ENCODE data around the gene DNA2.

Gene DNA2

GRCh38 chr10:68446179-68446578 is 25.6 kb downstream of the DNA2 start:
- no peak for DNase-seq

DNA sequence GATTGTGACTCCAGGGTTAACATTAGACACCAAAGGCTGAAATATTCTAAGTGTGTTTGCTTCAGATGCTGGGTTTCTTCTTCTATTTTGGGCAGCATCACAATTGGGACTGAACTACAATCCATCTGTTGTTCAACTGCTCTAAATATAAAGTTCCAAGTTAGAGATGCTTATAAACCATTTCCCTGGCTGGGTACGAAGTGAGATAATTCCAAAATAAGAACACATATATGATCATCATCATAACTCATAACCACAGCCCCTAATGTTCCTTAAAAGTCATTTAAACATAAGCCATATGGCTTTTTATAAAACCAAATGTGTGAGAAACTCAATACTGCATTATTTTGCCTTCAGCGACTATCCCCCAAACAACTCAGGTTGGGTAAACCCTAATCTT is 28.8 kb downstream of the DNA2 start:
- DNase-seq, result no peak

DNA sequence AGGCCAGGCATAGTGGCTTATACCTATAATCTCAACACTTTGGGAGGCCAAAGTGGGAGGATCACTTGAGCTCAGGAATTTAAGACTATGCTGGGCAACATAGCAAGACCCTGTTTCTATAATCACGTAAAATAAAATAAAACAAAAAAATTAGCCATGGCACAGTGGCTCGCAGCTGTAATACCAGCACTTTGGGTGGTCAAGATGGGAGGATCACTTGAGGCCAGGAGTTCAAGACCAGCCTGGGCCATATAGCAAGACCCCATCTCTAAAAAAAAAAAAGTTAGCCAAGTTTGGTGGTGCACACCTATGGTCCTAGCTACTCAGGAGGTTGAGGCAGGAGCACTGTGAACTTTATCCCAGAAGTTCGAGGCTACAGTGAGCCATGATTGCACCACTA is 30.9 kb downstream of the DNA2 start:
- no peak for DNase-seq

DNA sequence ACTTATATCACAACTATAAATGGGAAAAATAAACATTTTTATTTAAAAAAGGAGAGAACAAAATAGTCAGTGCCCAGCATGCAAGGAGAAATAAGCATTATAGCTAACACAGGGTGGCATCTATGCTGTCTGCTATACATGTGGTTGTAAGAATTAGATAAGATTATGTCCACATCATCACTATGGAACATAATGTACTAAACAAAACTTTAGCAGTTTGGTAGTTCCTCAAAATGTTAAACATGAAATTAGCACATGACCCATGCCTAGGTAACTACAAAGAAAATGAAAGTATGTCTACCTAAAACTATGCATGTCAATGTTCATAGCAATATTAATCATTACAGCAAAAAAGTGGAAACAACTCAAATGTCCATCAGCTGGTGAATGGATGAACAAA is 36.0 kb downstream of the DNA2 start:
- DNase-seq, result no peak

GRCh38 chr10:68434657-68435056 is 37.1 kb downstream of the DNA2 start:
- DNase-seq, result no peak

GRCh38 chr10:68428396-68429104 is 43.2 kb downstream of the DNA2 start:
- no peak for DNase-seq

GRCh38 chr10:68424454-68425014 is 47.2 kb downstream of the DNA2 start:
- no peak for DNase-seq

DNA sequence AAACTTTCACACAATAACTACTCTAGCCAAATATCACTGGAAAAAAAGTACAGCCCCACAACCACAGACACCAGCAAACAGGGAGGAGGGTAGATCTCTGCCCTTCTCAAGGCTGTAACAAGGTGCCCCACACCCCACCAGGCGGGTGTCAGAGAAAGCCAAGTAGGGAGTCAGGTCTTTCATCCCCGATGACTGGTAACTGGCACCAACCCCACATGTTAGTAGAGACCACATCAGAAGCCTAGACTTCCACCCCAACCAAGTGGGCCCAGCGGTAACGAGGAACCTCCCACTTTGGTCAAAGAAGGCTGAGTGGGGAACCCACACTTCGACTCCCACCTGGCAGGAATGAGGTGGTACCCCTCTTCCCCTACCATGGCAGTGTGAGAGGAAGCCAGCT is 48.3 kb downstream of the DNA2 start:
- DNase-seq, result no peak

- no peak for DNase-seq
Observed at GRCh38 chr10:68419376-68419775, 52.4 kb downstream of the DNA2 start.

GRCh38 chr10:68408898-68409518 is 62.8 kb downstream of the DNA2 start:
- no peak for DNase-seq

DNA sequence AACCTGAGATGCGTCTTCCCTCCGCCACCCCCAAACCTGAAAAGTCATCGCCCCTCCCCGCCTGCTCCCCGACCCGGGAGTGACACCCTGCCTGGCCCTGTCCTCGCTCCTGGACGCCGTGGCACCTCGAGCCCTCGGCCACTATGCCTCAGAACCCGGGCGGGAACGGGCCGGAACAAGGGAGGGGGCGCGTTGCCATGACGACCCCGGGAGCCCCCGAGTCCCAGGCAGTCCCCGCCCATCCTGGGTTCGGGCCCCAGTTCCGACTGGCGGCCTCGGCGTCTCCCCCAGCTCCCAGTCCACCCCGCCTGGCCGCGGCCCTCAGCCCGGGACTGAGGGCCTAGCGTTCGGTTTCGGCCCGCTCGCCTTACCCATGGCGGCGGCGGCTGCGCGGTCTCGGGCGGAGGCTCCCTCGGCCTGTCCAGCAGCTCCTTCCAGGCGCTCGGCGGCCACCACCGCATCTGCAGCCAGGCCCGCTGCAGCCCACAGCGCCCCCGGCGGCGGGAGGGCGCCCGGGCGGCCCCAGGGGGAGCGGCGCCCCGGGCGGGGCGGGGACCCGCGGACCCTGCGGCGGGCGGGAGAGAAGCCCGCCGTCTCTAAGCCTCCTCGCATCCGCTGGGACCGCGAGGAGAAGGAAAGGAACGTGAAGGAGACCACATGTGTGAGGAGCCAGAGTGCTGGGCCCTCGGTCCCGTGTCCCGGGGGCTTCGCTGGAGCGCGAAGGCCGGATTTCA is 64.8 kb downstream of the DNA2 start, which contains the start of gene RUFY2:
RUFY2 (minus strand) TSS at position 463 of the 734 bp plus-strand sequence; CDS start at position 375, 88 bp downstream.
- peak in 55 of 56 donors; percentile 13 to 92 (median 76) for DNase-seq

DNA sequence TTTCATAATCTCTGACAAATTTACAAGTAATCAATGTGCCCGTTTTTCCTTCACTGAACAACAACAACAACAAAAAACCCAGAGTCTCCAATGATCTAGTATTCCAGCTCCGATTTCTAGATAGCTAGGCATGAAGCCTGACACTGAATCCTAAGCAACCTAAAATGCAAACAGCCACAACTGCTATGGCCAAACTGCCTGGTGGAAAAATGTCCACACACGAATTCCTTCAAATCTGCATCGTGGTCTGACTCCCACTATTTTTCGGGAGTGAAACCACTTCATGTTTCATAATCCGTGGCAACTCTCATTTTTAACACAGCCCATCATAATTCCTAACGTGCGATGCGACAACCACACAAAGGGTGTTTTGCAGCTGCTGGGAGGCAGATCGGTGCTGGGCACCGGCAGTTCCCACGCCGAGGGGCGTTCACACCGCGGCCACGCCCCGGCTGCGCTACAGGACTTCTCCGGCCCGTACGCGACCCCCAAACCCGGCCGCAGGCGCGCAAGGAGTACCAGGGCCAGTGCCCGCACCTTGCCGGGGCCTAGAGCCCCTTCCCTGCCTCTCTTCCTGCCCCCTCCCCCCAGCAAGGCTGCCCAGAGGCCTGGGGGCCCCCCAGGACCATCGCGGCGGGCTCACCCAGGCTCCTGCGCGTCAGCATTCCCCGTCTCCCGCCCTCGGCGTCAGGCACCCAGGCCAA is 65.5 kb downstream of the DNA2 start:
- peak in 42 of 56 donors; percentile 5 to 80 (median 50) for DNase-seq

GRCh38 chr10:68403701-68404100 is 68.1 kb downstream of the DNA2 start:
- DNase-seq, result no peak

DNA sequence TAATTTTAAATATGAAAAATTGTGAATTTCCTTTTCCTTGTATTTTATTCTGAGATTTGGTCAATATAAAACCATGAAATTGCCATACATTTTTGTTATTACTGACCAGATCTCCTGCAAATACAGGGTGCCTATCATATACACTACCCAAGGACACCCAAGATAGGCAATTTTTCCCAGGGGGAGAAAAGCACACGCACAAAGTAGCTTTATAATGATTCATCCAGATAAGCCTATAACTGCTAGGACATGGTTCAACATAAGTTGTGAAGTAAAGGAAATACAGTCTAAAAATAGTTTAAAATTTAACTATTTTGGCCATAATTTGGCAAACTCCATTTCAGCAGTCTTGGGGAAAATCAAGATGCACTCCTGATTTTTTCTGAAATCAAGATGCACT is 69.5 kb downstream of the DNA2 start:
- DNase-seq, result no peak

- DNase-seq, result no peak
Observed at GRCh38 chr10:68397005-68397404, 74.8 kb downstream of the DNA2 start.

GRCh38 chr10:68385740-68386139 is 86.0 kb downstream of the DNA2 start:
- DNase-seq, result no peak

DNA sequence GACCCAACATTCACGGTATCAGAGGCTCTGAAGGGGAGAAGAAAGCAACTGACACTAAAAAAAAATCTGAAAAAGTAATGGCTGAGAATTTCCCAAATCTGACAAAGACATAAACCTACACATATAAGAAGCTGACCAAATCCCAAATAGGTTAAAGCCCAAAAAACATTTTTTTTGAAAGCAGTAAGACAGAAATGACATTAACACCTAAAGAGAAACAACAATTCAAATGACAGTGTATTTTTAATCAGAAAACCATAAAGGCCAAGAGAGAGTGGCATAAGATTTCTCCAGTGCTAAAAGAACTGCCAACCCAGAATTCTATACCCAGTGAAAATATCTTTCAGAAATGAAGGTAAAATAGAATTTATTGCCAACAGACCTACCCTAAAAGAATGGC is 100.2 kb downstream of the DNA2 start:
- DNase-seq, result no peak

DNA sequence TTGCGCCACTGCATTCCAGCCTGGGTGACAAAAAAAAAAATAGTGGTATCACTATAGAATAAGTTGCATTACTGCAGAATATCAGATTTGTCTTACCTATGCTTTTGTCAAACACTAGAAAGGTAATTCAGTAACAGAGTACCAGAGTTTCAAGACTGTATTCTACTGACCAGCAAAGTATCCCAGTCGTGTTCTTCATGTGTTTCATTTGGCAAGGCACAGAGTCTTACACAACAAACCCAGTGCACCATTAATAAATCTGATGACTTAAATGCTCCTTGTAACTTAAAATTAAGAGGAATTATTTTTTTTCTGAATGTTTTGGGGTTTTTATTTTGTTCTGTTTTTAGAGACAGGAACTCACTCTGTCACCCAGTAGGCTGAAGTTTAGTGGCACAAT is 104.7 kb downstream of the DNA2 start:
- no peak for DNase-seq

DNA sequence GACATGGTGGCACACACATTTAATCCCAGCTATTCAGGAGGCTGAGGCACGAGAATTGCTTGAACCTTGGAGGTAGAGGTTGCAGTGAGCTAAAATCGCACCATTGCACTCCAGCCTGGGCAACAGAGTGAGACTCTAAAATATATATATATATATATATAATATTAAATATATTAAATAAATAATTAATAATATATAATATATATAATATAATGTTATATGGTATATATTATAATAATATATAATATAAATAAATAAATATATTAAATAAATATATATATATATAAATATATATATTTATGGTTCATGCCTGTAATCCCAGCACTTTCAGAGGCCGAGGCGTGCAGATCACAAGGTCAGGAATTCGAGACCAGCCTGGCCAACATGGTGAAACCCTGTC is 105.2 kb downstream of the DNA2 start:
- no peak for DNase-seq

DNA sequence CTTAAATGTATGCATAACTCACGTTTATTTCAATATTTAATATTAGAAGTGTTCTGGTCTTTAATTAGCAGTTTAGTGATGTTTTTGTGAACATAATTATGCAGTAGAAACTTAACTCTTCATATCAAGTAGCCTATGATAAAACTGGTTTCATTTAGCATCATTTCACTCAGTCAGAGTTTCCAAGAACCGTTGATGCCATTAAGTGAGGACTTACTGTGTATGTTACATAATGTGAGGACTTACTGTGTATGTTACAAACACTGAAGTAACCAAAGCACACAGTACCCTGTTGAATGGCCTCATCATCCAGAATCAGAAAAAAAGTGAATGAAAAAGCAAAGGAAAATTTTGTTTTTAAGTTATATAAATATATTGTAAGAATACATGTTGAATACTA is 106.2 kb downstream of the DNA2 start:
- DNase-seq, result no peak

GRCh38 chr10:68364101-68364886 is 107.5 kb downstream of the DNA2 start:
- DNase-seq, result no peak

Data from amygdala (tissue), 56 donors.